ENCODE results near the gene TMEM178A.

TMEM178A gene

GRCh38 chr2:39703181-39703872, 37.6 kb downstream of the TMEM178A start:
- no peak overlapping the region for H3K9ac ChIP-seq (ENCODE audit: low read depth, low read length)
- no peak overlapping the region for H3K27ac ChIP-seq (ENCODE audit: low read length)
- peaks cover 17% of the 10 kb centered on the region; the same call in 1 of the 2 replicates for H3K9me3 ChIP-seq (ENCODE audit: insufficient read depth, low read depth, low read length)

DNA sequence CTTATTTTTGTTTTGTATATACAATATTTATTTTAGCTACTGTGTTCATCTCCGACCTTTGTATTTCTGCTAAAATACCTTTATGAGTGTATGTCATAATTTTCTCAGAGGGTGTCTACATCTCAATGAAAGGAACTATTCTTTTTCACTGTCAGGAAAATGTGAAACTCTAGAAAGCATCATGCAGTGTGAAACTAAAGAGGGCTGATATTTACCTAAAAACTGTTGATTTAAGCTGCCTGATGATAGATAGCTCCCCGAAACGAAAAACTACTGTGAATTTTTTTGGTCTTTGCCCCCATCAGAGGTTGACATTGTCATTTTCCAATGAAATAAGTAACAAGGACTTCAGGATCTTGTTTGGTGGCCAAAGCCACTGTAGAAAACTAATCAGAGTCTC, 38.8 kb downstream of the TMEM178A start:
- H3K27ac ChIP-seq (ENCODE audit: low read length): no peak overlapping the region
- H3K27me3 ChIP-seq (ENCODE audit: insufficient read depth, low read length): no peaks in the 10 kb centered on the region
- H3K4me3 ChIP-seq (ENCODE audit: low read length): no peak overlapping the region
- H3K36me3 ChIP-seq (ENCODE audit: insufficient read depth, low read depth, low read length): no peaks in the 10 kb centered on the region
- H3K4me1 ChIP-seq (ENCODE audit: insufficient read depth, low read length): no peaks in the 10 kb centered on the region
- H3K9ac ChIP-seq (ENCODE audit: low read depth, low read length): no peak overlapping the region
- peaks cover 17% of the 10 kb centered on the region; the same call in 1 of the 2 replicates for H3K9me3 ChIP-seq (ENCODE audit: insufficient read depth, low read depth, low read length)

More at GRCh38 chr2:39703181-39703872, 37.6 kb downstream of the TMEM178A start:
- Histone ChIP-seq H3K4me1 (ENCODE audit: insufficient read depth, low read length) (no peaks in the 10 kb centered on the region), H3K27me3 (ENCODE audit: insufficient read depth, low read length) (no peaks in the 10 kb centered on the region), H3K4me3 (ENCODE audit: low read length) (no peak overlapping the region), H3K36me3 (ENCODE audit: insufficient read depth, low read depth, low read length) (no peaks in the 10 kb centered on the region)

DNA sequence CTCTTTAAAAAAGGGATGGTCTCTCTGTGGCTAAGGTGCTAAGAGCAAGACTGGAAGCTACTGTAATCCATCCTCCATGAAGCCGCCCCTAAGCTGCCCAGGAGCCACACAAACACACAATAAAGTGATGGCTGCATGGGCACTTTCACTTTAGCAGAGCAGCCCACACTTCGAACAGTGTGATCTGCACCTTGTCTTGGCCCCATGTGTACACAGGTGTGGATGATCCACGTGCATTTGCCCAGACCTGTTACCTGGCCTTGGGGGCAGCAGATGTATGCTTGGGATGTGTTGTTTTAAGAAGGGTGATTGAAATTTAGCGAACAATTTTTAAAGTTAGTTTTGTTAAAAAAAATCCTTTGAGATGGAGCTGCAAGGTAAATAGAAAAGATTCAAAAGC, 39.9 kb downstream of the TMEM178A start:
- Histone ChIP-seq H3K9me3 (ENCODE audit: insufficient read depth, low read depth, low read length) (peaks cover 17% of the 10 kb centered on the region; the same call in 1 of the 2 replicates), H3K9ac (ENCODE audit: low read depth, low read length) (no peak overlapping the region), H3K4me3 (ENCODE audit: low read length) (no peak overlapping the region), H3K27ac (ENCODE audit: low read length) (no peak overlapping the region), H3K4me1 (ENCODE audit: insufficient read depth, low read length) (no peaks in the 10 kb centered on the region), H3K27me3 (ENCODE audit: insufficient read depth, low read length) (no peaks in the 10 kb centered on the region), H3K36me3 (ENCODE audit: insufficient read depth, low read depth, low read length) (no peaks in the 10 kb centered on the region)

- Histone ChIP-seq H3K36me3 (ENCODE audit: insufficient read depth, low read depth, low read length) (no peaks in the 10 kb centered on the region), H3K4me3 (ENCODE audit: low read length) (no peak overlapping the region), H3K4me1 (ENCODE audit: insufficient read depth, low read length) (no peaks in the 10 kb centered on the region), H3K27me3 (ENCODE audit: insufficient read depth, low read length) (no peaks in the 10 kb centered on the region), H3K27ac (ENCODE audit: low read length) (no peak overlapping the region), H3K9ac (ENCODE audit: low read depth, low read length) (no peak overlapping the region), H3K9me3 (ENCODE audit: insufficient read depth, low read depth, low read length) (peaks cover 10% of the 10 kb centered on the region; the same call in 1 of the 2 replicates)
These were observed 40.6 kb downstream of the TMEM178A start for GRCh38 chr2:39706312-39706711.

- Histone ChIP-seq H3K9me3 (ENCODE audit: insufficient read depth, low read depth, low read length) (peaks cover 4% of the 10 kb centered on the region; the same call in 1 of the 2 replicates), H3K27ac (ENCODE audit: low read length) (no peak overlapping the region), H3K4me1 (ENCODE audit: insufficient read depth, low read length) (no peaks in the 10 kb centered on the region), H3K36me3 (ENCODE audit: insufficient read depth, low read depth, low read length) (no peaks in the 10 kb centered on the region), H3K9ac (ENCODE audit: low read depth, low read length) (no peak overlapping the region), H3K27me3 (ENCODE audit: insufficient read depth, low read length) (no peaks in the 10 kb centered on the region), H3K4me3 (ENCODE audit: low read length) (no peak overlapping the region)
These were observed 41.2 kb downstream of the TMEM178A start for GRCh38 chr2:39706945-39707344.

DNA sequence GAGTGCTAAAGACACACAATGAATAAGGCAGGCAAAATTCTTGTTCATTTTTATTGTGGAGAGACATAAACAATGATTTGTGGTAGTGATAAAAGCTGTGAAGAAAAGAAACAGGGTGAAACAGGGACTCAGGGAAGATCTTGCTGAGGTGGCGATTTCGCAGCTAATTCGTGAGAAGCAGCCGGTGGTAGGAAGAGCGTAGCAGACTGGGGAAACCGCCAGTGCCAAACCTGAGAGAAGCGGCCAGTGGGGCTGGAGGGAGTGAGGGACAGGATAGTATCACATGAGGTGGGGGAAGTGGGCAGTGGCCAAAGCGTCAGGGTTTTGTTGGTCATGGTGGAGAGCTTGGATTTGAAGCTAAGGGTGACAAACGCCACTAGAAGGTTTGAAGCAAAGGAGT, 42.3 kb downstream of the TMEM178A start:
- H3K27ac ChIP-seq (ENCODE audit: low read length): no peak overlapping the region
- H3K4me3 ChIP-seq (ENCODE audit: low read length): no peak overlapping the region
- H3K36me3 ChIP-seq (ENCODE audit: insufficient read depth, low read depth, low read length): no peaks in the 10 kb centered on the region
- H3K4me1 ChIP-seq (ENCODE audit: insufficient read depth, low read length): no peaks in the 10 kb centered on the region
- no peaks in the 10 kb centered on the region for H3K27me3 ChIP-seq (ENCODE audit: insufficient read depth, low read length)
- H3K9ac ChIP-seq (ENCODE audit: low read depth, low read length): no peak overlapping the region
- no peaks in the 10 kb centered on the region for H3K9me3 ChIP-seq (ENCODE audit: insufficient read depth, low read depth, low read length)

GRCh38 chr2:39710807-39711206, 45.1 kb downstream of the TMEM178A start:
- no peaks in the 10 kb centered on the region for H3K27me3 ChIP-seq (ENCODE audit: insufficient read depth, low read length)
- no peaks in the 10 kb centered on the region for H3K9me3 ChIP-seq (ENCODE audit: insufficient read depth, low read depth, low read length)
- no peak overlapping the region for H3K4me3 ChIP-seq (ENCODE audit: low read length)
- H3K4me1 ChIP-seq (ENCODE audit: insufficient read depth, low read length): no peaks in the 10 kb centered on the region
- no peaks in the 10 kb centered on the region for H3K36me3 ChIP-seq (ENCODE audit: insufficient read depth, low read depth, low read length)
- H3K27ac ChIP-seq (ENCODE audit: low read length): no peak overlapping the region
- no peak overlapping the region for H3K9ac ChIP-seq (ENCODE audit: low read depth, low read length)

GRCh38 chr2:39712953-39713352, 47.2 kb downstream of the TMEM178A start:
- no peaks in the 10 kb centered on the region for H3K4me1 ChIP-seq (ENCODE audit: insufficient read depth, low read length)
- no peak overlapping the region for H3K9ac ChIP-seq (ENCODE audit: low read depth, low read length)
- no peaks in the 10 kb centered on the region for H3K27me3 ChIP-seq (ENCODE audit: insufficient read depth, low read length)
- H3K36me3 ChIP-seq (ENCODE audit: insufficient read depth, low read depth, low read length): no peaks in the 10 kb centered on the region
- H3K4me3 ChIP-seq (ENCODE audit: low read length): no peak overlapping the region
- H3K27ac ChIP-seq (ENCODE audit: low read length): no peak overlapping the region
- H3K9me3 ChIP-seq (ENCODE audit: insufficient read depth, low read depth, low read length): no peaks in the 10 kb centered on the region

DNA sequence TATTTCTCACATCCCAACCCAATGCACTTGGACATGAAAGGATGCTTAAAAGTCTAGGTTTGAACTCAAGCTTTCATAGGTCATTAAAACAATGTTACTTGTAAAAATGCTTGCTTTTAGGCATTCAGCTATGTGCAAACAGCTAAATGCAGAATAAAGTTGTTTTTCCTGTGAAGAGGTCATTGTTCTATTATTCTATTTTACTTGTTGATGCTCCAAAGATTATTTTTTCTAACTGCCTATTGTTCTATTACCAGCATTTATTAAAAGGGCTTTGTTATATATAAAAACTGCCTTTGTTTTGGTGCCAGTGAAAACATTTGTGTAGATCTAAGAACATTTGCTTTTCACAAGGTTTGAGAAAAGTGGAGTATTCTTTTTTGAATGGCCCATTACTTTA, 49.4 kb downstream of the TMEM178A start:
- Histone ChIP-seq H3K9me3 (ENCODE audit: insufficient read depth, low read depth, low read length) (no peaks in the 10 kb centered on the region), H3K27me3 (ENCODE audit: insufficient read depth, low read length) (no peaks in the 10 kb centered on the region), H3K36me3 (ENCODE audit: insufficient read depth, low read depth, low read length) (no peaks in the 10 kb centered on the region), H3K4me3 (ENCODE audit: low read length) (no peak overlapping the region), H3K9ac (ENCODE audit: low read depth, low read length) (no peak overlapping the region), H3K27ac (ENCODE audit: low read length) (no peak overlapping the region), H3K4me1 (ENCODE audit: insufficient read depth, low read length) (no peaks in the 10 kb centered on the region)

DNA sequence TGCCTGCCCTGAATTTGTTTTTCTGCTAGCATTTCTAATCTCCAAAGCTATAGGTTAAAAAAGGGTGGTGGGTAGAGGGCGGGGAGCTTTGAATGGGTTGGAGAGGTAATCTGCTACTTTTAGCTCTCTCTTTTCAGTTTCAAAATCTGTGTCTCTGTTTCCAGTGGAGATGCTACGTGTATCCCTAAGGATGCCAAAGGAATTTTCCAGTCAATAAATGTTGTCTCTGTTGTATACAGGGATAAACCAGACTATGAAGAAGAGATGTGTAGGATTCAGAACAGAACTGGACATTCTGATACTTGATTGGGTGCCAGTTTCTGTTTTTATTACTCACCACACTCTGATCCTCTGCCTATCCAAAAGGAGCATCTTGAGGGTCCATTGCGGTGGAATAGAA, 50.1 kb downstream of the TMEM178A start:
- Histone ChIP-seq H3K27ac (ENCODE audit: low read length) (no peak overlapping the region), H3K9ac (ENCODE audit: low read depth, low read length) (no peak overlapping the region), H3K36me3 (ENCODE audit: insufficient read depth, low read depth, low read length) (no peaks in the 10 kb centered on the region), H3K9me3 (ENCODE audit: insufficient read depth, low read depth, low read length) (no peaks in the 10 kb centered on the region), H3K4me1 (ENCODE audit: insufficient read depth, low read length) (peaks cover 5% of the 10 kb centered on the region), H3K4me3 (ENCODE audit: low read length) (no peak overlapping the region), H3K27me3 (ENCODE audit: insufficient read depth, low read length) (no peaks in the 10 kb centered on the region)

DNA sequence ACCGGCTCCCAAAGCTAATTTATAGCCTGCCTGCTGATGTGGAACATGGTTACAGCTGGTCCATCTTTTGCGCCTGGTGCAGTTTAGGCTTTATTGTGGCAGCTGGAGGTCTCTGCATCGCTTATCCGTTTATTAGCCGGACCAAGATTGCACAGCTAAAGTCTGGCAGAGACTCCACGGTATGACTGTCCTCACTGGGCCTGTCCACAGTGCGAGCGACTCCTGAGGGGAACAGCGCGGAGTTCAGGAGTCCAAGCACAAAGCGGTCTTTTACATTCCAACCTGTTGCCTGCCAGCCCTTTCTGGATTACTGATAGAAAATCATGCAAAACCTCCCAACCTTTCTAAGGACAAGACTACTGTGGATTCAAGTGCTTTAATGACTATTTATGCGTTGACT, 51.4 kb downstream of the TMEM178A start:
- H3K9ac ChIP-seq (ENCODE audit: low read depth, low read length): no peak overlapping the region
- peaks cover 12% of the 10 kb centered on the region for H3K4me1 ChIP-seq (ENCODE audit: insufficient read depth, low read length)
- no peaks in the 10 kb centered on the region for H3K36me3 ChIP-seq (ENCODE audit: insufficient read depth, low read depth, low read length)
- no peaks in the 10 kb centered on the region for H3K9me3 ChIP-seq (ENCODE audit: insufficient read depth, low read depth, low read length)
- no peak overlapping the region for H3K27ac ChIP-seq (ENCODE audit: low read length)
- no peaks in the 10 kb centered on the region for H3K27me3 ChIP-seq (ENCODE audit: insufficient read depth, low read length)
- H3K4me3 ChIP-seq (ENCODE audit: low read length): no peak overlapping the region

GRCh38 chr2:39718483-39718882, 52.8 kb downstream of the TMEM178A start:
- Histone ChIP-seq H3K4me3 (ENCODE audit: low read length) (no peak overlapping the region), H3K9ac (ENCODE audit: low read depth, low read length) (no peak overlapping the region), H3K36me3 (ENCODE audit: insufficient read depth, low read depth, low read length) (no peaks in the 10 kb centered on the region), H3K4me1 (ENCODE audit: insufficient read depth, low read length) (peaks cover 12% of the 10 kb centered on the region), H3K27ac (ENCODE audit: low read length) (no peak overlapping the region), H3K9me3 (ENCODE audit: insufficient read depth, low read depth, low read length) (no peaks in the 10 kb centered on the region), H3K27me3 (ENCODE audit: insufficient read depth, low read length) (no peaks in the 10 kb centered on the region)
